Keratinocyte (primary cell): ENCODE data around the gene ANKRD44. TPM values are rescaled to one million over a fixed set of nuclear protein-coding genes. Genes with fewer than 3 reads are reported as not detected.

Experiments used
- DNase-seq: peaks from one replicate; pipeline ENCODE4 v3.0.0-alpha.2; 2011; ENCODE audit warnings: low read depth, missing footprints, low spot score
- FAIRE-seq: peaks from 2 replicates; lab custom pipeline; 2011; peaks lifted over from hg19 to GRCh38; lab: Jason Lieb, UNC
- H2AFZ ChIP-seq: 2 replicates; pipeline ENCODE4 v1.6.0; 2012; ENCODE audit warnings: low read length, control low read depth, inconsistent platforms; ENCODE audit not compliant: control insufficient read depth
- H3K27ac ChIP-seq: 2 replicates; pipeline ENCODE4 v1.5.1; 2011; ENCODE audit warnings: low read length; ENCODE audit not compliant: control insufficient read depth, insufficient read depth
- H3K27me3 ChIP-seq: 3 replicates; pipeline ENCODE4 v1.6.0; 2011; ENCODE audit warnings: low read length; ENCODE audit not compliant: control insufficient read depth, insufficient read depth; ENCODE audit errors: extremely low read depth
- H3K36me3 ChIP-seq, 2 experiments: 2 replicates in 1 of 2; 3 replicates in 1 of 2; pipeline ENCODE4 v1.5.1; 2011; ENCODE audit warnings: low read length in 2 of 2, mild to moderate bottlenecking in 1 of 2; ENCODE audit not compliant: control insufficient read depth in 2 of 2, insufficient read depth in 2 of 2; ENCODE audit errors: extremely low read depth in 1 of 2
- H3K4me1 ChIP-seq: 3 replicates; pipeline ENCODE4 v1.5.1; 2011; ENCODE audit warnings: low read length; ENCODE audit not compliant: control insufficient read depth, insufficient read depth; ENCODE audit errors: extremely low read depth
- H3K4me2 ChIP-seq: 3 replicates; pipeline ENCODE4 v1.6.0; 2011; ENCODE audit warnings: low read depth, low read length; ENCODE audit not compliant: control insufficient read depth, insufficient read depth; ENCODE audit errors: extremely low read depth
- H3K4me3 ChIP-seq, 3 experiments: fragments of 200-600 bp in 1 of 3; sonication (generic) in 1 of 3; 2 replicates in 2 of 3; 3 replicates in 1 of 3; pipeline ENCODE4 v1.5.1; 2011 to 2016; ENCODE audit warnings: low read length in 3 of 3, mild to moderate bottlenecking in 3 of 3, control low read depth in 2 of 3, inconsistent platforms in 1 of 3, low read depth in 1 of 3, mixed read lengths in 1 of 3, mixed run types in 1 of 3, moderate library complexity in 1 of 3; ENCODE audit not compliant: control insufficient read depth in 2 of 3, insufficient read depth in 2 of 3; ENCODE audit errors: extremely low read depth in 1 of 3
- H3K79me2 ChIP-seq: 2 replicates; pipeline ENCODE4 v1.6.0; 2012; ENCODE audit warnings: low read length; ENCODE audit not compliant: control insufficient read depth, insufficient read depth
- H3K9ac ChIP-seq: 3 replicates; pipeline ENCODE4 v1.6.0; 2011; ENCODE audit warnings: low read length; ENCODE audit not compliant: control insufficient read depth, insufficient read depth; ENCODE audit errors: extremely low read depth
- H3K9me1 ChIP-seq: 3 replicates; pipeline ENCODE4 v1.6.0; 2011; ENCODE audit warnings: low read length; ENCODE audit not compliant: control insufficient read depth, insufficient read depth; ENCODE audit errors: extremely low read depth
- H3K9me3 ChIP-seq: 2 replicates; pipeline ENCODE4 v1.5.1; 2012; ENCODE audit warnings: low read depth, low read length; ENCODE audit not compliant: control insufficient read depth
- H4K20me1 ChIP-seq: 3 replicates; pipeline ENCODE4 v1.6.0; 2011; ENCODE audit warnings: low read length; ENCODE audit not compliant: control insufficient read depth, insufficient read depth; ENCODE audit errors: extremely low read depth
- CTCF ChIP-seq, 3 experiments: IDR thresholded peaks in 1 of 3; conservative IDR thresholded peaks in 1 of 3; optimal IDR thresholded peaks in 1 of 3; 2 replicates in 2 of 3; 3 replicates in 1 of 3; pipeline versions ENCODE3 to v1.5.1; 2011; ENCODE audit warnings: low read length in 3 of 3, mild to moderate bottlenecking in 3 of 3, moderate library complexity in 2 of 3, control low read depth in 1 of 3, inconsistent platforms in 1 of 3; ENCODE audit not compliant: insufficient read depth in 2 of 3; ENCODE audit errors: extremely low read depth in 1 of 3
- EZH2 ChIP-seq: IDR thresholded peaks from one replicate; pipeline ENCODE4 v1.6.1; 2012; ENCODE audit warnings: inconsistent platforms, mild to moderate bottlenecking, low read length, moderate library complexity
- dilution Hi-C: fragments of 300-500 bp; cut with MboI; formaldehyde crosslinking; loops from one replicate; pipeline ENCODE4 v1.7.0; 2020; ENCODE audit warnings: low sequenced_read_pairs; ENCODE audit not compliant: extremely low pct_ligation_motif_present
- polyA plus RNA-seq, 5 experiments: library from polyadenylated mRNA; depleted of rRNA in 3 of 5; stranded (reverse) in 3 of 5; stranded (forward) in 1 of 5; unstranded in 1 of 5; fragments of >200 nt; gene quantifications; 1 replicate in 1 of 5; 2 replicates in 3 of 5; 3 replicates in 1 of 5; pipeline versions ENCODE4 v1.2.1 to v1.2.3, GENCODE V29; 2011 to 2012; ENCODE audit warnings: missing spikeins in 2 of 5, low read depth in 1 of 5, low replicate concordance in 1 of 5

ANKRD44 gene
- polyA plus RNA-seq, 1 donor (not counting 4 experiments of a cell fraction or from before 2014, with no cell fraction given), result 0.35 TPM

GRCh38 chr2:197286805-197287595 is 23.6 kb downstream of the ANKRD44 start:
- no peaks in the 10 kb centered on the region for H4K20me1 ChIP-seq
- no peaks in the 10 kb centered on the region for H3K79me2 ChIP-seq
- dilution Hi-C loops, result no loop called here
- no peaks in the 10 kb centered on the region for H3K9me3 ChIP-seq
- H3K27me3 ChIP-seq, result no peaks in the 10 kb centered on the region
- H3K4me2 ChIP-seq, result no peak overlapping the region
- no peak overlapping the region for H3K9ac ChIP-seq
- FAIRE-seq (peak; percentile 41), DNase-seq (no peak)
- no peak overlapping the region for H3K4me3 ChIP-seq
- H3K27ac ChIP-seq, result no peak overlapping the region
- H3K36me3 ChIP-seq, result no peaks in the 10 kb centered on the region
- peaks cover 3% of the 10 kb centered on the region for H3K4me1 ChIP-seq
- no peak for TF ChIP-seq CTCF (optimal IDR thresholded peaks at IDR 0.05 in 1 of 3, IDR thresholded peaks at IDR 0.05 in 1 of 3, conservative IDR thresholded peaks at IDR 0.05 in 1 of 3; ENCODE audit: extremely low read depth in 1 of 3, insufficient read depth in 2 of 3, low read length in 3 of 3)
- no peak for TF ChIP-seq EZH2
- no peaks in the 10 kb centered on the region for H3K9me1 ChIP-seq
- H2AFZ ChIP-seq, result no peak overlapping the region

- H2AFZ ChIP-seq, result no peak overlapping the region
- H3K9ac ChIP-seq, result no peak overlapping the region
- H3K9me1 ChIP-seq, result no peaks in the 10 kb centered on the region
- H3K4me3 ChIP-seq, result no peak overlapping the region
- no peak overlapping the region for H3K4me2 ChIP-seq
- no peaks in the 10 kb centered on the region for H3K27me3 ChIP-seq
- H4K20me1 ChIP-seq, result no peaks in the 10 kb centered on the region
- FAIRE-seq (no peak), DNase-seq (no peak)
- H3K4me1 ChIP-seq, result peaks cover 3% of the 10 kb centered on the region
- no peaks in the 10 kb centered on the region for H3K9me3 ChIP-seq
- H3K27ac ChIP-seq, result no peak overlapping the region
- TF ChIP-seq CTCF (optimal IDR thresholded peaks at IDR 0.05 in 1 of 3, IDR thresholded peaks at IDR 0.05 in 1 of 3, conservative IDR thresholded peaks at IDR 0.05 in 1 of 3; ENCODE audit: extremely low read depth in 1 of 3, insufficient read depth in 2 of 3, low read length in 3 of 3) (no peak), EZH2 (no peak)
- no peaks in the 10 kb centered on the region for H3K36me3 ChIP-seq
- H3K79me2 ChIP-seq, result no peaks in the 10 kb centered on the region
- dilution Hi-C loops, result no loop called here
Measured at GRCh38 chr2:197285361-197285760, 25.2 kb downstream of the ANKRD44 start.
